ENCODE results near the gene PFN3.

DNA sequence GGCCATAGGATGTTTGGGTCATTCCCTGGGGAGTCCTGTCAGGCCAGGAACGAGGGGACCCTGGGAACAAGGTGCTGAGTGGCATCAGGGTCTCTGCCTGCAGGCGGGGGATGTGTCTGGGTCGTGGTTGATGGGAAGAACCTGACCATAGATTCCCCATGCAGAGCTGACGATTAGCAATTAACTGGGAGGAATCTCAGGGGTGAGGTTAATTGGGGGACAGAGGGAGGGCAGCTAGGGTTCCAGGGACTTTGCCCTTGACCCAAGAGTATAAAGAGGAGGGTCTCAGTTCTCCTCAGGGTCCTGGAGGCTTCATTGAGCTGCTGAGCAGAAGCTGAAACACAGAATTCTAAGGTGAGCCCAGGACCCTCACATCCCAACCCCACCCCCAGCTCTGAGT lies 16.3 kb downstream of the PFN3 start, which contains the start of gene SLC34A1:
- TF ChIP-seq CTCF (IDR thresholded peaks at IDR 0.05) = no peak
- TF ChIP-seq SMC3 (IDR thresholded peaks at IDR 0.05; ENCODE audit: low read depth, low read length) = no peak
- TF ChIP-seq EZH2phosphoT487 (IDR thresholded peaks at IDR 0.05; ENCODE audit: borderline replicate concordance, low read depth) = no peak
- no peak for TF ChIP-seq ELF1 (IDR thresholded peaks at IDR 0.05)
- no peak for TF ChIP-seq POLR2AphosphoS5 (IDR thresholded peaks at IDR 0.05; ENCODE audit: low read depth, low read length)
- TF ChIP-seq, protein P1, sequence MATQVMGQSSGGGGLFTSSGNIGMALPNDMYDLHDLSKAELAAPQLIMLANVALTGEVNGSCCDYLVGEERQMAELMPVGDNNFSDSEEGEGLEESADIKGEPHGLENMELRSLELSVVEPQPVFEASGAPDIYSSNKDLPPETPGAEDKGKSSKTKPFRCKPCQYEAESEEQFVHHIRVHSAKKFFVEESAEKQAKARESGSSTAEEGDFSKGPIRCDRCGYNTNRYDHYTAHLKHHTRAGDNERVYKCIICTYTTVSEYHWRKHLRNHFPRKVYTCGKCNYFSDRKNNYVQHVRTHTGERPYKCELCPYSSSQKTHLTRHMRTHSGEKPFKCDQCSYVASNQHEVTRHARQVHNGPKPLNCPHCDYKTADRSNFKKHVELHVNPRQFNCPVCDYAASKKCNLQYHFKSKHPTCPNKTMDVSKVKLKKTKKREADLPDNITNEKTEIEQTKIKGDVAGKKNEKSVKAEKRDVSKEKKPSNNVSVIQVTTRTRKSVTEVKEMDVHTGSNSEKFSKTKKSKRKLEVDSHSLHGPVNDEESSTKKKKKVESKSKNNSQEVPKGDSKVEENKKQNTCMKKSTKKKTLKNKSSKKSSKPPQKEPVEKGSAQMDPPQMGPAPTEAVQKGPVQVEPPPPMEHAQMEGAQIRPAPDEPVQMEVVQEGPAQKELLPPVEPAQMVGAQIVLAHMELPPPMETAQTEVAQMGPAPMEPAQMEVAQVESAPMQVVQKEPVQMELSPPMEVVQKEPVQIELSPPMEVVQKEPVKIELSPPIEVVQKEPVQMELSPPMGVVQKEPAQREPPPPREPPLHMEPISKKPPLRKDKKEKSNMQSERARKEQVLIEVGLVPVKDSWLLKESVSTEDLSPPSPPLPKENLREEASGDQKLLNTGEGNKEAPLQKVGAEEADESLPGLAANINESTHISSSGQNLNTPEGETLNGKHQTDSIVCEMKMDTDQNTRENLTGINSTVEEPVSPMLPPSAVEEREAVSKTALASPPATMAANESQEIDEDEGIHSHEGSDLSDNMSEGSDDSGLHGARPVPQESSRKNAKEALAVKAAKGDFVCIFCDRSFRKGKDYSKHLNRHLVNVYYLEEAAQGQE (IDR thresholded peaks at IDR 0.05; ENCODE audit: low read depth, low read length) = no peak
- TF ChIP-seq, protein P2, sequence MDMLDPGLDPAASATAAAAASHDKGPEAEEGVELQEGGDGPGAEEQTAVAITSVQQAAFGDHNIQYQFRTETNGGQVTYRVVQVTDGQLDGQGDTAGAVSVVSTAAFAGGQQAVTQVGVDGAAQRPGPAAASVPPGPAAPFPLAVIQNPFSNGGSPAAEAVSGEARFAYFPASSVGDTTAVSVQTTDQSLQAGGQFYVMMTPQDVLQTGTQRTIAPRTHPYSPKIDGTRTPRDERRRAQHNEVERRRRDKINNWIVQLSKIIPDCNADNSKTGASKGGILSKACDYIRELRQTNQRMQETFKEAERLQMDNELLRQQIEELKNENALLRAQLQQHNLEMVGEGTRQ (IDR thresholded peaks at IDR 0.05; ENCODE audit: borderline replicate concordance, low read depth, low read length) = no peak
- TF ChIP-seq YY1 (IDR thresholded peaks at IDR 0.05; ENCODE audit: low read depth) = no peak
